AG20443 (cell line): ENCODE results near the gene FAM219A.

Experiments used
- DNase-seq: peaks from one replicate; pipeline ENCODE4 v3.0.0; 2012; ENCODE audit warnings: low spot score, mixed read lengths

FAM219A gene

DNA sequence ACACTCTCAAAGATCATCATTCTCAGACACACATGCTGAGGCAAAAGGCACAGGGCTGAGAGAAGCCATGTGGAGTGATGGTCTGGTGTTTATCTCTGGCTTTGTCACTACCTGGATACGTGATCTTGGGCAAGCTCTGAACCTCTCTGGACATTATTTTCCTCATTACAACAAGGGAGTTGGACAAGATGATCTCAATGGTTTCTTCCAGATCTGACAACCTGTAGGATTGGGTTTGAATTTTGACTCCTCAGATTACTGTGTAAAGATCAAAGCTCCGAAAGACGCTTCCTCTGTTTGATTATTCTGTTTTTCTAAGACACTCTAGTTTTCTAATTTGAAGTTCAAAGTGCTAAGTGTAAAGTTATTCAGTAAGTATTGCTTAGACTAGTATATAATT is 109.0 kb downstream of the FAM219A start:
- no peak for DNase-seq
